CD4-positive, alpha-beta T cell (primary cell): ENCODE data around the gene RAB17. TPM values are rescaled to one million over a fixed set of nuclear protein-coding genes. Genes with fewer than 3 reads are reported as not detected.
"Not testable (repeated sequence)": the region's sequence is repeated elsewhere in the genome, so short reads cannot be mapped to it uniquely, and the experiment has no call there.

Experiments used
- ATAC-seq: fragments of 200-7000 bp; cut with Tn5 transposase; one replicate; pipeline ENCODE4 v1.10.0; 2022; ENCODE audit warnings: mild to moderate bottlenecking; ENCODE audit not compliant: poor library complexity
- CTCF ChIA-PET: fragments of 350-600 bp; sonication (Branson Sonifier 250); formaldehyde crosslinking; loops from one replicate; lab custom pipeline; 2021; ENCODE audit warnings: antibody characterized with exemption, inconsistent platforms; lab: Charles Lee
- POLR2A ChIA-PET: fragments of 350-600 bp; sonication (Branson Sonifier 250); formaldehyde crosslinking; loops from one replicate; lab custom pipeline; 2021; ENCODE audit warnings: antibody characterized with exemption, inconsistent platforms; lab: Charles Lee
- DNase-seq, 14 experiments: peaks; one replicate each; pipeline ENCODE4 v3.0.0-alpha.2; 2013 to 2020; ENCODE audit warnings: mixed read lengths in 2 of 14
- H3K27ac ChIP-seq, 2 donors: one replicate each; pipeline versions ENCODE4 v1.5.1 to v1.7.0; 2013; ENCODE audit warnings: low read length in 2 of 2, low read depth in 1 of 2, mild to moderate bottlenecking in 1 of 2
- H3K27me3 ChIP-seq, 2 experiments: 1 replicate in 1 of 2; 2 replicates in 1 of 2; pipeline versions ENCODE4 v1.6.1 to v1.7.0; 2013; ENCODE audit warnings: low read length in 2 of 2, control low read depth in 1 of 2, mild to moderate bottlenecking in 1 of 2, moderate library complexity in 1 of 2; ENCODE audit not compliant: insufficient read depth in 2 of 2, control insufficient read depth in 1 of 2
- H3K36me3 ChIP-seq: one replicate; pipeline ENCODE4 v1.6.1; 2013; ENCODE audit warnings: low read length, control low read depth; ENCODE audit not compliant: insufficient read depth
- H3K4me1 ChIP-seq: one replicate; pipeline ENCODE4 v1.6.1; 2013; ENCODE audit warnings: low read length, control low read depth; ENCODE audit not compliant: insufficient read depth
- H3K4me3 ChIP-seq: one replicate; pipeline ENCODE4 v1.5.1; 2013; ENCODE audit warnings: mild to moderate bottlenecking, low read length, moderate library complexity
- H3K9me3 ChIP-seq, 2 experiments: 1 replicate in 1 of 2; 2 replicates in 1 of 2; pipeline versions ENCODE4 v1.6.1 to v1.7.0; 2013; ENCODE audit warnings: low read length in 2 of 2, mild to moderate bottlenecking in 2 of 2, control low read depth in 1 of 2, moderate library complexity in 1 of 2; ENCODE audit not compliant: control insufficient read depth in 1 of 2, insufficient read depth in 1 of 2
- H3K27ac Mint-ChIP-seq: one replicate; pipeline ENCODE4 v1.8.0; 2020; ENCODE audit warnings: mixed read lengths
- H3K27me3 Mint-ChIP-seq: one replicate; pipeline ENCODE4 v1.8.0; 2021; ENCODE audit warnings: mixed read lengths
- H3K36me3 Mint-ChIP-seq: one replicate; pipeline ENCODE4 v1.8.0; 2021; ENCODE audit warnings: low read depth, mixed read lengths
- H3K4me1 Mint-ChIP-seq: one replicate; pipeline ENCODE4 v1.8.0; 2021; ENCODE audit warnings: low read depth, mixed read lengths
- H3K4me3 Mint-ChIP-seq: one replicate; pipeline ENCODE4 v1.8.0; 2020; ENCODE audit warnings: mild to moderate bottlenecking, mixed read lengths
- H3K9me3 Mint-ChIP-seq: one replicate; pipeline ENCODE4 v1.8.0; 2020; ENCODE audit warnings: mixed read lengths
- intact Hi-C, 2 experiments: fragments of 100-400 bp; cut with DNase I in 1 of 2; cut with micrococcal nuclease in 1 of 2; formaldehyde crosslinking; loops; one replicate each; pipeline versions ENCODE4 v1.15.1 to v1.9.0; 2023 to 2025; cut with DNase I, micrococcal nuclease
- total RNA-seq, 174 experiments: library from RNA in 2 of 174; stranded (reverse) in 2 of 174; gene quantifications; one replicate each; pipeline ENCODE4 v1.2.3 and lab custom pipeline; 2021 to 2026
- TF ChIP-seq, protein P1 (sequence below): fragments of 200-600 bp; IDR thresholded peaks from one replicate; pipeline ENCODE4 v1.8.0; 2022; ENCODE audit warnings: antibody characterized with exemption, mild to moderate bottlenecking

Gene RAB17
- total RNA-seq, 2 experiments from 2014 or later, result not detected

DNA sequence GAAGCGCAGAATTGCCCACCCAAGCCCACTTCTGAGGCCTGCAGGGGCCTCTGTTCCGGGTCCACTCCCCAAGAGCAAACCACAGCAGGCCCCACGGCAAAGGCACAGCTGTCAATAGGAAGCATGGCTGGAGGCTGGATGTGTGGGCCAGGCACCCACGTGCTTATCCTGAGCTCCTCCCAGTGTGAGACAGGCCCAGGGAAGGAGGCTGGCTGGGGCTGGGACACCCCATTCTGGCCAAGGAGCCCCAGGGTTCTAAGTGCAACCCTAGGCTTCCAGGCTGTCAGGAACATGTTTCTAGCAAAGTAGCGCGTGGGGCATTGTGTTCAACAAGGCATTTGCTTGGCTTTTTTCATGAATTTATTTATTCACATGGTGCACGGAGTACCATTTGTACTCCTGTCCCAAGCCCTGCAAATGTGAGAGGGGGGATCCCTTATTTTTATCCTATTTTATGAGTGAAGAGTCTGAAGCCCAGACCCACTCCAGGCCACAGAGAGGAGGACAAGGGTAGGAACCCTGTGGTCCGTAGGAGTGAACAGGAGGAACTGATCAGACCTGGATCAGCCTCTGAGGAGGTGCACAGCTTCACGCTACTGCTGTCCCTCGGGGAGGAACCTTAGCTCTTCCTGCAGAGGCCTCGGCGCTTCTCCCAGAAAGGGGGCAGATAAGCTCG is 6.1 kb upstream of the RAB17 start:
- CTCF ChIA-PET, result no interaction called here
- no peak overlapping the region for H3K4me3 Mint-ChIP-seq
- no peak overlapping the region for H3K27ac ChIP-seq
- no peaks in the 10 kb centered on the region for H3K36me3 Mint-ChIP-seq
- TF ChIP-seq, protein P1, sequence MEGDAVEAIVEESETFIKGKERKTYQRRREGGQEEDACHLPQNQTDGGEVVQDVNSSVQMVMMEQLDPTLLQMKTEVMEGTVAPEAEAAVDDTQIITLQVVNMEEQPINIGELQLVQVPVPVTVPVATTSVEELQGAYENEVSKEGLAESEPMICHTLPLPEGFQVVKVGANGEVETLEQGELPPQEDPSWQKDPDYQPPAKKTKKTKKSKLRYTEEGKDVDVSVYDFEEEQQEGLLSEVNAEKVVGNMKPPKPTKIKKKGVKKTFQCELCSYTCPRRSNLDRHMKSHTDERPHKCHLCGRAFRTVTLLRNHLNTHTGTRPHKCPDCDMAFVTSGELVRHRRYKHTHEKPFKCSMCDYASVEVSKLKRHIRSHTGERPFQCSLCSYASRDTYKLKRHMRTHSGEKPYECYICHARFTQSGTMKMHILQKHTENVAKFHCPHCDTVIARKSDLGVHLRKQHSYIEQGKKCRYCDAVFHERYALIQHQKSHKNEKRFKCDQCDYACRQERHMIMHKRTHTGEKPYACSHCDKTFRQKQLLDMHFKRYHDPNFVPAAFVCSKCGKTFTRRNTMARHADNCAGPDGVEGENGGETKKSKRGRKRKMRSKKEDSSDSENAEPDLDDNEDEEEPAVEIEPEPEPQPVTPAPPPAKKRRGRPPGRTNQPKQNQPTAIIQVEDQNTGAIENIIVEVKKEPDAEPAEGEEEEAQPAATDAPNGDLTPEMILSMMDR, result no peak
- H3K27me3 ChIP-seq, result no peaks in the 10 kb centered on the region
- H3K9me3 Mint-ChIP-seq, result no peaks in the 10 kb centered on the region
- H3K27me3 Mint-ChIP-seq, result no peaks in the 10 kb centered on the region
- ATAC-seq (no peak), DNase-seq (no peak)
- H3K27ac Mint-ChIP-seq, result no peak overlapping the region
- no peaks in the 10 kb centered on the region for H3K9me3 ChIP-seq
- H3K4me1 ChIP-seq, result peaks cover 6% of the 10 kb centered on the region
- H3K36me3 ChIP-seq, result no peaks in the 10 kb centered on the region
- POLR2A ChIA-PET, result no interaction called here
- intact Hi-C loops, result no loop called here
- H3K4me3 ChIP-seq, result no peak overlapping the region
- peaks cover 9% of the 10 kb centered on the region for H3K4me1 Mint-ChIP-seq

DNA sequence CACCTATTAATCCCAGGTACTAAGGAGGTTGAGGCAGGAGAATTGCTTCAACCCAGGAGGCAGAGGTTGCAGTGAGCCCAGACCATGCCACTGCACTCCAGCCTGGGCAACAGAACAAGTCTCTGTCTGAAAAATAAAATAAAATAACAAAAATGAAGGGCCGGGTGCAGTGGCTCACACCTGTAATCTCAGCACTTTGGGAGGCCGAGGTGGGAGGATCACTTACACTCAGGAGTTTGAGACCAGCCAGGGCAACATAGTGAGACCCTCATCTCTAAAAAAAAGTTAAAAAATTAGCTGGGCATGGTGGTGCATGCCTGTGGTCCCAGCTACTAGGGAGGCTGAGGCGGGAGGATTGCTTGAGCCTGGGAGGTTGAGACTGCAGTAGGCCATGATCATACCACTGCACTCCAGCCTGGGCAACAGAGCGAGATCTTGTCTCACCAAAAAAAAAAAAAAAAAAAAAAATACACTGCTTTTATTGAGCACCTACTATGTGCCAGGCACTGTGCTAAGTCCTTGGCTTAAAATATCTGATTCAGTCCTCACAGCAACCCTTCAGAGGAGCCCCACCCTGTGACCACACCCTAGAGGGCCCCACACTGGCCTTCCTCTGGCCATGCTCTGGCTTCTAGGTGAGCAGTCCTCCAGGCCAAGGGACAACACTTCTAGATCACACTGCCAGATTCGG is 5.4 kb upstream of the RAB17 start:
- H3K9me3 ChIP-seq, H3K9me3 Mint-ChIP-seq, H3K36me3 Mint-ChIP-seq, H3K27me3 ChIP-seq, intact Hi-C loops, POLR2A ChIA-PET, H3K4me3 Mint-ChIP-seq, H3K36me3 ChIP-seq, CTCF ChIA-PET, H3K27me3 Mint-ChIP-seq, H3K27ac ChIP-seq, H3K27ac Mint-ChIP-seq, ATAC-seq, H3K4me3 ChIP-seq, DNase-seq: not testable (repeated sequence)
- H3K4me1 Mint-ChIP-seq, result peaks cover 14% of the 10 kb centered on the region
- peaks cover 12% of the 10 kb centered on the region for H3K4me1 ChIP-seq

DNA sequence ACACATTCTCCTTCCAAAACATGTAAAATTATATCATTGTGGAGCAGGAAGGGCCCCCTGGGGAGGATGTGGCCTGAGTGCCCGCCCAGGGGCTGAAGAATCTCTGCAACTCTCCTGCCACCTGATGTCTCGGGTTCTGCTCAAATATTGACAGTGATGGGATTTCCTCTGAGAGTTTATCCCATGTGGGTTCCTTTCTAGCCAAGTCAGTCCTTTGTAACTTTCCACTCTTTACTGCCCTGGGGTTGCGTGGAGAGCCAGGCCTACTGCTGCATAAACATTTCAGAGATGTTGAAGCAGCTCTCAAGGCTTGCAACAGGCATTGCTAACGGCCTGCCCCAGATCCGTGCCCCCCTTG is 4.0 kb upstream of the RAB17 start:
- DNase-seq (no peak), ATAC-seq (no peak)
- TF ChIP-seq, protein P1, result no peak
- no peak overlapping the region for H3K27ac ChIP-seq
- no peak overlapping the region for H3K4me3 ChIP-seq
- H3K4me1 Mint-ChIP-seq, result peaks cover 19% of the 10 kb centered on the region
- H3K27me3 Mint-ChIP-seq, result no peaks in the 10 kb centered on the region
- peaks cover 15% of the 10 kb centered on the region for H3K4me1 ChIP-seq
- no peaks in the 10 kb centered on the region for H3K27me3 ChIP-seq
- H3K36me3 ChIP-seq, result no peaks in the 10 kb centered on the region
- CTCF ChIA-PET, result no interaction called here
- H3K4me3 Mint-ChIP-seq, result no peak overlapping the region
- no peaks in the 10 kb centered on the region for H3K9me3 ChIP-seq
- intact Hi-C loops, result no loop called here
- no peak overlapping the region for H3K27ac Mint-ChIP-seq
- POLR2A ChIA-PET, result no interaction called here
- H3K9me3 Mint-ChIP-seq, result no peaks in the 10 kb centered on the region
- H3K36me3 Mint-ChIP-seq, result no peaks in the 10 kb centered on the region
